CD4-positive, alpha-beta T cell treated with Interleukin-6 for 4 hours (primary cell): Measurements from ENCODE around the gene NRL.
A peak's percentile ranks its signal among the peaks of the same experiment; 100 is the strongest.

Experiments
- DNase-seq: peaks from one replicate; pipeline ENCODE4 v3.0.0-alpha.2; 2020; ENCODE audit warnings: mixed read lengths

Gene NRL

GRCh38 chr14:24080888-24081738, 33.6 kb downstream of the NRL start:
- peak; percentile 86 for DNase-seq

GRCh38 chr14:24080142-24080530, 34.6 kb downstream of the NRL start:
- DNase-seq: no peak

GRCh38 chr14:24079491-24080141, 35.1 kb downstream of the NRL start:
- no peak for DNase-seq

GRCh38 chr14:24078146-24078545, 36.6 kb downstream of the NRL start:
- DNase-seq: no peak

- DNase-seq: no peak
Observed at GRCh38 chr14:24077086-24077485, 37.7 kb downstream of the NRL start.

GRCh38 chr14:24076302-24076601, 38.5 kb downstream of the NRL start:
- DNase-seq: no peak

- no peak for DNase-seq
Observed at GRCh38 chr14:24075485-24076301, 39.1 kb downstream of the NRL start.

GRCh38 chr14:24074625-24075484, 39.9 kb downstream of the NRL start:
- no peak for DNase-seq

- no peak for DNase-seq
Observed at GRCh38 chr14:24072881-24073877, 41.6 kb downstream of the NRL start.

- DNase-seq: no peak
Observed at GRCh38 chr14:24072436-24072835, 42.3 kb downstream of the NRL start.

- no peak for DNase-seq
Observed at GRCh38 chr14:24071836-24072430, 42.8 kb downstream of the NRL start.

GRCh38 chr14:24071144-24071697, 43.5 kb downstream of the NRL start, which contains the start of gene CPNE6:
CPNE6 (plus strand) TSS chr14:24071562; CDS start chr14:24072937, 1,375 bp downstream.
- no peak for DNase-seq

- no peak for DNase-seq
Observed at GRCh38 chr14:24070285-24071143, 44.2 kb downstream of the NRL start.

GRCh38 chr14:24069411-24069735, 45.4 kb downstream of the NRL start:
- no peak for DNase-seq

GRCh38 chr14:24068711-24069410, 45.9 kb downstream of the NRL start:
- no peak for DNase-seq

- no peak for DNase-seq
Observed at GRCh38 chr14:24067133-24068082, 47.3 kb downstream of the NRL start.

- no peak for DNase-seq
Observed at GRCh38 chr14:24066496-24067132, 48.1 kb downstream of the NRL start.
